H1 (cell line): ENCODE results near the gene GPRASP3.
"Not testable (repeated sequence)": the region's sequence is repeated elsewhere in the genome, so short reads cannot be mapped to it uniquely, and the experiment has no call there.

Source experiments
- ASH2L ChIP-seq: fragments of 200-600, 300-600 bp; sonication (generic); IDR thresholded peaks from one replicate; pipeline ENCODE4 v1.7.1; 2017; ENCODE audit warnings: low read length
- CTCF ChIP-seq, 3 experiments: IDR thresholded peaks; 1 replicate in 2 of 3; 2 replicates in 1 of 3; pipeline versions ENCODE4 v1.5.1 to v1.6.1; 2011; ENCODE audit warnings: low read length in 3 of 3, mild to moderate bottlenecking in 3 of 3, inconsistent platforms in 2 of 3, low read depth in 1 of 3, moderate library complexity in 1 of 3; ENCODE audit not compliant: insufficient read depth in 1 of 3; ENCODE audit errors: control extremely low read depth in 1 of 3
- EP300 ChIP-seq, 2 experiments: IDR thresholded peaks; 1 replicate in 1 of 2; 2 replicates in 1 of 2; pipeline ENCODE4 v1.6.1; 2011 to 2012; ENCODE audit warnings: low read depth in 2 of 2, low read length in 2 of 2, mild to moderate bottlenecking in 2 of 2, borderline replicate concordance in 1 of 2, inconsistent platforms in 1 of 2, moderate library complexity in 1 of 2
- JUN ChIP-seq: IDR thresholded peaks from 2 replicates; pipeline ENCODE4 v1.6.1; 2011; ENCODE audit warnings: low read depth, mild to moderate bottlenecking, improper control_type of control experiment, low read length
- POLR2A ChIP-seq, 2 experiments: IDR thresholded peaks; 1 replicate in 1 of 2; 2 replicates in 1 of 2; pipeline ENCODE4 v1.6.1; 2011; ENCODE audit warnings: low read depth in 2 of 2, low read length in 2 of 2, mild to moderate bottlenecking in 2 of 2; ENCODE audit errors: control extremely low read depth in 1 of 2
- POLR2AphosphoS5 ChIP-seq: IDR thresholded peaks from 2 replicates; pipeline ENCODE4 v1.6.1; 2011; ENCODE audit warnings: low read depth, low read length
- RBBP5 ChIP-seq: IDR thresholded peaks from 2 replicates; pipeline ENCODE4 v1.7.1; 2012; ENCODE audit warnings: low read depth, mild to moderate bottlenecking, inconsistent platforms, low read length, moderate library complexity, borderline replicate concordance
- TAF1 ChIP-seq: IDR thresholded peaks from 2 replicates; pipeline ENCODE4 v1.6.1; 2011; ENCODE audit warnings: mild to moderate bottlenecking, low read depth, low read length
- YY1 ChIP-seq: IDR thresholded peaks from 2 replicates; pipeline ENCODE4 v1.6.1; 2011; ENCODE audit warnings: low read depth, mild to moderate bottlenecking, low read length

- TF ChIP-seq ASH2L; YY1; JUN; POLR2A (IDR thresholded peaks at IDR 0.05; ENCODE audit: control extremely low read depth in 1 of 2, low read depth in 2 of 2, low read length in 2 of 2); CTCF (IDR thresholded peaks at IDR 0.05; ENCODE audit: control extremely low read depth in 1 of 3, insufficient read depth in 1 of 3, low read depth in 1 of 3, low read length in 3 of 3); POLR2AphosphoS5; EP300 (IDR thresholded peaks at IDR 0.05; ENCODE audit: borderline replicate concordance in 1 of 2, low read depth in 2 of 2, low read length in 2 of 2); TAF1; RBBP5: not testable (repeated sequence)
Observed at GRCh38 chrX:102677479-102677878, 43.1 kb upstream of the GPRASP3 start.
